Testis (tissue), 2 donors: ENCODE data around the gene CHML.

ENCODE experiments used
- CTCF ChIP-seq, 3 experiments: fragments of 450-650 bp in 2 of 3; fragments of 200-600 bp in 1 of 3; sonication (generic) in 1 of 3; IDR thresholded peaks; one replicate each; pipeline ENCODE4 v1.5.1; 2016 to 2019; ENCODE audit warnings: antibody characterized with exemption in 3 of 3, mild to moderate bottlenecking in 2 of 3, moderate library complexity in 1 of 3
- POLR2A ChIP-seq: fragments of 450-650 bp; IDR thresholded peaks from one replicate; pipeline ENCODE4 v1.6.1; 2017; ENCODE audit warnings: antibody characterized with exemption, mild to moderate bottlenecking, moderate library complexity

- no peak for TF ChIP-seq CTCF (IDR thresholded peaks at IDR 0.05)
- no peak for TF ChIP-seq POLR2A
Measured at GRCh38 chr1:241622669-241623068, 17.5 kb downstream of the CHML start.
